ENCODE measurements around the gene PPM1F.

- TF ChIP-seq POLR2A (IDR thresholded peaks at IDR 0.05) (no peak), CTCF (IDR thresholded peaks at IDR 0.05) (no peak)
Observed at GRCh38 chr22:21939461-21939913, 13.2 kb downstream of the PPM1F start.
